Natural killer cell treated with Interleukin-12 subunit alpha and Interleukin-12 subunit beta and Interleukin-15 and Interleukin-18, amount 100 ng/mL, for 72 hours (primary cell): ENCODE measurements around the gene MUC5AC. TPM values are rescaled to one million over a fixed set of nuclear protein-coding genes. Genes with fewer than 3 reads are reported as not detected.
A peak's percentile ranks its signal among the peaks of the same experiment; 100 is the strongest.

Experiments
- ATAC-seq, 2 donors: fragments of 150-1000 bp; cut with Tn5 transposase in 1 of 2; sonication (Bioruptor Pico), chemical (Tn5 transposase) in 1 of 2; 2 replicates each; pipeline ENCODE4 v1.10.0; 2021
- DNase-seq: peaks from one replicate; pipeline ENCODE4 v3.0.0; 2022; ENCODE audit warnings: low spot score
- H3K27ac Mint-ChIP-seq, 2 donors: 1 replicate in 1 of 2; 2 replicates in 1 of 2; pipeline ENCODE4 v1.8.0; 2022; ENCODE audit warnings: mixed read lengths in 2 of 2, mild to moderate bottlenecking in 1 of 2, moderate library complexity in 1 of 2
- H3K27me3 Mint-ChIP-seq, 2 donors: 1 replicate in 1 of 2; 2 replicates in 1 of 2; pipeline ENCODE4 v1.8.0; 2022; ENCODE audit warnings: mixed read lengths in 2 of 2
- H3K36me3 Mint-ChIP-seq: one replicate; pipeline ENCODE4 v1.8.0; 2022; ENCODE audit warnings: mixed read lengths
- H3K4me1 Mint-ChIP-seq, 2 donors: 1 replicate in 1 of 2; 2 replicates in 1 of 2; pipeline ENCODE4 v1.8.0; 2022; ENCODE audit warnings: low read depth in 2 of 2, mixed read lengths in 2 of 2, mild to moderate bottlenecking in 1 of 2
- H3K4me3 Mint-ChIP-seq: one replicate; pipeline ENCODE4 v1.8.0; 2022; ENCODE audit warnings: mixed read lengths
- H3K9me3 Mint-ChIP-seq: 2 replicates; pipeline ENCODE4 v1.8.0; 2022; ENCODE audit warnings: mixed read lengths
- total RNA-seq, 2 donors: library from RNA; stranded (reverse); gene quantifications; one replicate each; pipeline ENCODE4 v1.2.3, GENCODE V29; 2022

MUC5AC gene
- total RNA-seq, 2 donors from 2014 or later = not detected

GRCh38 chr11:1200611-1201191 is 42.9 kb downstream of the MUC5AC start:
- DNase-seq (no peak), ATAC-seq (peak in 1 of 2 donors; percentile 8)
- no peaks in the 10 kb centered on the region for H3K27me3 Mint-ChIP-seq
- no peak overlapping the region for H3K4me3 Mint-ChIP-seq
- no peaks in the 10 kb centered on the region for H3K36me3 Mint-ChIP-seq
- no peaks in the 10 kb centered on the region for H3K9me3 Mint-ChIP-seq
- H3K4me1 Mint-ChIP-seq = no peaks in the 10 kb centered on the region
- no peak overlapping the region for H3K27ac Mint-ChIP-seq

- Mint-ChIP-seq H3K36me3 (no peaks in the 10 kb centered on the region), H3K9me3 (no peaks in the 10 kb centered on the region), H3K27ac (no peak overlapping the region), H3K4me3 (no peak overlapping the region), H3K4me1 (no peaks in the 10 kb centered on the region), H3K27me3 (no peaks in the 10 kb centered on the region)
- ATAC-seq = no peak
- no peak for DNase-seq
These were observed 43.8 kb downstream of the MUC5AC start for GRCh38 chr11:1201395-1202153.

- Mint-ChIP-seq H3K36me3 (no peaks in the 10 kb centered on the region), H3K27ac (no peak overlapping the region), H3K4me3 (no peak overlapping the region), H3K27me3 (no peaks in the 10 kb centered on the region), H3K4me1 (no peaks in the 10 kb centered on the region), H3K9me3 (no peaks in the 10 kb centered on the region)
- no peak for DNase-seq
- no peak for ATAC-seq
These were observed 44.5 kb downstream of the MUC5AC start for GRCh38 chr11:1202154-1202775.

- Mint-ChIP-seq H3K9me3 (no peaks in the 10 kb centered on the region), H3K27me3 (no peaks in the 10 kb centered on the region), H3K36me3 (no peaks in the 10 kb centered on the region), H3K4me3 (no peak overlapping the region), H3K4me1 (no peaks in the 10 kb centered on the region), H3K27ac (no peak overlapping the region)
- DNase-seq = peak; percentile 62
- ATAC-seq = peak; percentile 63 to 75
These were observed 45.2 kb downstream of the MUC5AC start for GRCh38 chr11:1202776-1203504.

- no peak overlapping the region for H3K27ac Mint-ChIP-seq
- H3K4me3 Mint-ChIP-seq = no peak overlapping the region
- no peaks in the 10 kb centered on the region for H3K36me3 Mint-ChIP-seq
- ATAC-seq (no peak), DNase-seq (no peak)
- no peaks in the 10 kb centered on the region for H3K4me1 Mint-ChIP-seq
- no peaks in the 10 kb centered on the region for H3K9me3 Mint-ChIP-seq
- H3K27me3 Mint-ChIP-seq = no peaks in the 10 kb centered on the region
These were observed 45.9 kb downstream of the MUC5AC start for GRCh38 chr11:1203505-1204271.

GRCh38 chr11:1204381-1205101 is 46.8 kb downstream of the MUC5AC start:
- ATAC-seq = no peak
- Mint-ChIP-seq H3K9me3 (no peaks in the 10 kb centered on the region), H3K27ac (no peak overlapping the region), H3K4me1 (no peaks in the 10 kb centered on the region), H3K27me3 (no peaks in the 10 kb centered on the region), H3K36me3 (no peaks in the 10 kb centered on the region), H3K4me3 (no peak overlapping the region)
- no peak for DNase-seq

GRCh38 chr11:1205121-1205986 is 47.6 kb downstream of the MUC5AC start:
- Mint-ChIP-seq H3K4me1 (no peaks in the 10 kb centered on the region), H3K36me3 (no peaks in the 10 kb centered on the region), H3K27me3 (peaks cover 0 to 2% of the 10 kb centered on the region in 2 donors), H3K4me3 (no peak overlapping the region), H3K27ac (no peak overlapping the region), H3K9me3 (no peaks in the 10 kb centered on the region)
- no peak for ATAC-seq
- peak; percentile 58 for DNase-seq

- H3K4me1 Mint-ChIP-seq = no peaks in the 10 kb centered on the region
- DNase-seq = no peak
- ATAC-seq = no peak
- H3K4me3 Mint-ChIP-seq = no peak overlapping the region
- no peak overlapping the region for H3K27ac Mint-ChIP-seq
- peaks cover under 1% of the 10 kb centered on the region for H3K9me3 Mint-ChIP-seq
- peaks cover 2 to 4% of the 10 kb centered on the region in 2 donors for H3K27me3 Mint-ChIP-seq
- peaks cover 1% of the 10 kb centered on the region for H3K36me3 Mint-ChIP-seq
These were observed 48.2 kb downstream of the MUC5AC start for GRCh38 chr11:1205987-1206331.

GRCh38 chr11:1206391-1207271 is 48.9 kb downstream of the MUC5AC start:
- H3K27me3 Mint-ChIP-seq = peaks cover 8 to 11% of the 10 kb centered on the region in 2 donors
- no peak for DNase-seq
- peaks cover 7% of the 10 kb centered on the region for H3K9me3 Mint-ChIP-seq
- ATAC-seq = no peak
- H3K27ac Mint-ChIP-seq = no peak overlapping the region
- H3K36me3 Mint-ChIP-seq = peaks cover 8% of the 10 kb centered on the region
- no peaks in the 10 kb centered on the region for H3K4me1 Mint-ChIP-seq
- no peak overlapping the region for H3K4me3 Mint-ChIP-seq

GRCh38 chr11:1207401-1208143 is 49.8 kb downstream of the MUC5AC start:
- DNase-seq = no peak
- Mint-ChIP-seq H3K27me3 (peaks cover 15 to 16% of the 10 kb centered on the region in 2 donors), H3K4me1 (no peaks in the 10 kb centered on the region), H3K36me3 (peaks cover 17% of the 10 kb centered on the region), H3K4me3 (no peak overlapping the region), H3K27ac (no peak overlapping the region), H3K9me3 (peaks cover 9% of the 10 kb centered on the region)
- ATAC-seq = no peak

GRCh38 chr11:1208144-1208393 is 50.3 kb downstream of the MUC5AC start:
- peaks cover 17% of the 10 kb centered on the region for H3K36me3 Mint-ChIP-seq
- H3K4me3 Mint-ChIP-seq = no peak overlapping the region
- H3K4me1 Mint-ChIP-seq = no peaks in the 10 kb centered on the region
- ATAC-seq (no peak), DNase-seq (no peak)
- peaks cover 9% of the 10 kb centered on the region for H3K9me3 Mint-ChIP-seq
- no peak overlapping the region for H3K27ac Mint-ChIP-seq
- H3K27me3 Mint-ChIP-seq = peaks cover 17% of the 10 kb centered on the region in 2 donors
